HT-29 (cell line): Measurements from ENCODE around the gene HSD3B1. TPM values are rescaled to one million over a fixed set of nuclear protein-coding genes. Genes with fewer than 3 reads are reported as not detected.
A peak's percentile ranks its signal among the peaks of the same experiment; 100 is the strongest.
"Not testable (repeated sequence)": the region's sequence is repeated elsewhere in the genome, so short reads cannot be mapped to it uniquely, and the experiment has no call there.

ENCODE experiments used
- DNase-seq: peaks from one replicate; pipeline ENCODE4 v3.0.0-alpha.2; 2015; ENCODE audit warnings: low spot score
- total RNA-seq: library from RNA; depleted of rRNA; stranded (reverse); fragments of >200 nt; shearing (Covaris generic); gene quantifications from 2 replicates; pipeline ENCODE4 v1.2.3, GENCODE V29; 2014

Gene HSD3B1
- total RNA-seq, 1 experiment from 2014 or later, result not detected

DNA sequence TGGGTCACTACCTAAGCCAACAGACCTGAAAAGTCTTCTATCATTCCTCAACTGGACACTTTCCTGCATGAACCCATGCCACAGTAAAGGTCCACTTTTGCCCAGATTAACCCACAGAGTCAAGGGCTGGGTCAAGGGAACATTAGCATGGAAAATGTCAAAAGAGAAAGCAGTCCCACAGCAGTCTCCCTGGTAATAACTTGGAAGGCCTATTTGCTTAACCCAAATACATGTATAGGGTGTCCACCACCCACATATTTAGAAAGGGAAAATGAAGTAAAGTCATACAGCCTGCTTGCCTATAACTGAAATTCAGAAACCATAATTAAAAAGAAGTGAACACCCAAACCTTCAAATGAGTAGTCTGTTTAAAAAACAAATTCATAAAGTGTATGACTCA, 16.1 kb upstream of the HSD3B1 start:
- no peak for DNase-seq

DNA sequence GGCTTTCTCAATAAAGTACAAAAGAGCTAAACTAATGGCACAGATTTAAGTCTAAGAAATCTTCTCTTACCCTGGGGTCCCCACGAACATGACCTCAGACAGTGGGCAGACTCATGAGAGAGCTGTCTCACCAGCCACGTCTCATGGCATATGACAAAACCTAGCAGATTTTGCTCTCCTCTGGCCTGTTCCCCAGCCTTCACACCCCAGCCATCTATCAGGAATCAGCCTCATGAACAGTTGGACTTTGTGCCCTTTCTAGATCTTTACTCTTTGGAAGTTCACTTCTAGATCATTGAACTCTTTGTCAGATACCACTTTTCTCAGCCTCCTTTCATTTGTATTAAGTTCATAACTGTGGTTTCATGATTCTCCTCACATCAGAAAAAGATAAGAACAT, 14.2 kb upstream of the HSD3B1 start:
- DNase-seq, result no peak

DNA sequence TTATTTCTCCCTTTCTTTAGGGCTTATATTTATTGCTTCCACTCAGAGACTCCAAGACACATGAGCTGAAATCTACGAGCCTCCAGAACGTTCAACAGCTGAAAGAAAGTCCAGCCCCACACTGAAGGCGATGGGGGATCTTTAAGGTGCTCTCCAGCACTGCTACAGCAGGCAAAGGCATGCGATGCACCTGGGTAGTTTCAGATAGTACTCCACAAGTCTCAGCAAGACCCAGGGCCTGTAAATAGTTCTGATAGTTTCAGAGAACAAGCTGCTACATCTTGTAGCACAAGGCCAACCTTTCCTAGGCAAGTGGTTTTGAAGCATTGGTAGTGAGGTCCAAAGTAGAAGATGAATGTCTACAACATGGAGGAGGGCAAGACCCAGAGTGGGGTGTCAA, 2.2 kb upstream of the HSD3B1 start:
- DNase-seq, result no peak

GRCh38 chr1:119510046-119510445, 3.0 kb downstream of the HSD3B1 start:
- DNase-seq, result no peak

- DNase-seq, result no peak
Measured at GRCh38 chr1:119515221-119515620, 8.2 kb downstream of the HSD3B1 start.

DNA sequence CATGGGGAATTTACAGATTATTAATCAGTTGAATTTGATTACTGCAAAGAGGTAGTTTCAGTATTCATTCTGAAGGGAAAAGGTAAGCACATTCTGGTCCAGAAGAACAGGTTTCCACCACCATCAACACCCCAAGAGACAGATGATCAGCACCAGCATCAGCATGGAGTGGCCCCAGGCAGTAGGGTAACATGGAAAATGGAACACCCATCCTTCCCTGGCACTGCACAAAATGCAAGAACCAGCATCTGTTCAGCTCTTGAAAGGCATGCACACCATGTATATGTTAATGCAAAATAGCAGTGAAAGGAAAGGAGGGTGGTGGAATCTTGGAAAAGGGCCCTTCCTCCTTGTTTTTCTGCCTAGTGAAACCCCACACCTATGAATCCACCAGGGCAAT, 9.2 kb downstream of the HSD3B1 start:
- DNase-seq, result no peak

DNA sequence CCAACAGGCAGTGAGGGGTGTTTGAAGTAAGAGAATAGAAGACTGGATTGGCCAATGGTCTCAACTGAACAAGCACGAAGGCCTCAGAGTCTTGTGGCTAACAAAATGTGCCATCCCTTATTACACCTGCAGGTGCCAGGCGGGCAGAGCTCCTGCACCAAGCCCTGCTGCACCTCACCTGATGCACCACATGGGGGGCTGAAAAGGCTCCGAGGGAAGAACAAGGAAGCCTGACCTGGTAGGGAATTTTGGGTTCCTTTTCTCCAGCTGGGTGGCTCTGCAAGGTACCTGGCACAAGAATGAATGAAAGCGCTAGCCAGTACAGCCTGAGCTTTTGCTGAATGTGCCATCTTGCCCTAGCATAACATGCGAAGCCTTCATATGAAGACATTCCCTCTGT, 9.7 kb downstream of the HSD3B1 start:
- peak; percentile 30 for DNase-seq

DNA sequence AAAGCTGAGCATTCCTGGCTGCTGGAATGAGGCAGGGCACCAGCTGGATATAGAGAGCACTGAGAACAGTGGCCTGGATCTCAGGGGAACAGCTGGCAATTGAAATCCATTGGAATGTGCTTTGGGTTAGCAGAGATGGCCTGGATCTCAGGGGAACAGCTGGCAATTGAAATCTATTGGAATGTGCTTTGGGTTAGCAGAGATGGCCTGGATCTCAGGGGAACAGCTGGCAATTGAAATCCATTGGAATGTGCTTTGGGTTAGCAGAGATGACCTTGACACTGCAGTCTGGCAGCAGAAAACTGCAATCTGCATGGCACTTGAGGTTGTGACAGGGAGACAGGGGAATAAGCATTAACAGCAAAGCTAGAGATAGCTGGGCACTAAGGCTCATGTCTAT, 10.7 kb downstream of the HSD3B1 start:
- not testable (repeated sequence) for DNase-seq

DNA sequence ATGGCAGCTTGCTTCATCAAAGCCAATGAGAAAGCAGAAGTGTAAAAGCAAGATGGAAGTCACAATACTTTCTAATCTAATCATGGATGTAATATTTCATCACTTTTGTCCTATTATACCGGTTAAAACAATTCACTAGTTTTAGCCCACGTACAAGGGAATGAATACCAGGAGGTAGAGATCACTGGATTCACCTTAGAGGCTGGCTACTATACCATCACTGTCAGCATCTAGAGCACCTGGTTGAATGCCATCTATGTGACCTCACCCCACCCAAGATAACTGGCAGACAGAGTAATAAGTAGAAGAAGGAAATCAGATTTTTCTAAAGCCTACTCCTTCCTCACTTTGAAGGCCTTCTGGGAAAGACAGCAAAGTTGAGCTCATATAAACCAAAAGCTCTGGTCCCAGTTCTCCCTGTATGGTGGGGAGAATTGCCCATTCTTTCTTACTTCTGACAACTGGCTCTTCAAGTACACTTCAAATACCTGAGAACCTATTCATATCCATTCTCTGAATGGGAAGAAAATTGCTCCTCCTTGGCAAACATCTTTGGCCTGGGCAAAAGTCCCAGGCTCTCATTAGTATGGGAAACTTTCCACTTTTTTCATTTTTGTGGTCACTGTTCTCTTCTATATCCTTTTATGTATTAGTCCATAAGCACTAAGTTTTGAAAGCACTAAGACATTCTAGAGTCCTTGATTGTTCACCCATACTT, 24.8 kb downstream of the HSD3B1 start:
- no peak for DNase-seq

GRCh38 chr1:119532324-119532910, 25.4 kb downstream of the HSD3B1 start:
- no peak for DNase-seq

- DNase-seq, result no peak
Measured at GRCh38 chr1:119535381-119535780, 28.4 kb downstream of the HSD3B1 start.

DNA sequence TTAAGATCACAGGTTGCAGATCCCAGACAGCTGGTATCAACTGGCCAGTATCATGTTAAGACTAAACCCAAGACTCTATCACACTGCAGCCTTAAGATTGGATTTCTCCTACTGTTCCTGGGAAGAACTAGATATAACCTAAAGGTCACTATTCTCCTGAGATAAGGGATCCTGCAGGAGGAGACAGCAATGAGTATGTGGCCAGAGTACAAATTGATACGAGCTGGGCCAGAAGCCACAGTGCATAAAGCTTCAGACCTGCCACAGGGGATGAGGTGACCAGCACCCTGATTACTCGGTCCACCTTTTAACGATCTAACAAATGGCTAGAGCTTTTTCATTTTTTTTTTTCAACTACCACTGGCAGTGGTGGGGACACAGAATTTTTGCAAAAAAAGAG, 31.0 kb downstream of the HSD3B1 start:
- DNase-seq, result no peak

GRCh38 chr1:119539636-119540035, 32.6 kb downstream of the HSD3B1 start:
- no peak for DNase-seq

DNA sequence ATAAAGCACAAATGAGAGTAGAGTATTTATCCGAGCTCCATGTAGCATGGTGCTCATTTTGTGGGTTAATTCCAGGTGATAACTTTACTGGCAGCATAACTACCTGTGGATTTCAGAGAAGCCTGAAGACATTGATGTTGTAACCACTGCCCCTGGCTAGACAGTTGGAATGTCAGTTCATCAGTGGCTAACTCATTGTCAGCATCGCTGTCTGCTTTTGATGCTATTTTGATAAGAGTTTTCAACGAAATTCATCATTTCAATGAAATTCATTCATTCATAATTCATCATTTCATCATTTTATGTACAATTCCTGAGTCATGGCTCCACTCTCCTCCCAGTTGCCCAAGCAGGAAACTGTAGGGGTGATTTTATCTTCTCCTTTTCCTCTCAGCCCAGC, 34.4 kb downstream of the HSD3B1 start:
- DNase-seq, result no peak

DNA sequence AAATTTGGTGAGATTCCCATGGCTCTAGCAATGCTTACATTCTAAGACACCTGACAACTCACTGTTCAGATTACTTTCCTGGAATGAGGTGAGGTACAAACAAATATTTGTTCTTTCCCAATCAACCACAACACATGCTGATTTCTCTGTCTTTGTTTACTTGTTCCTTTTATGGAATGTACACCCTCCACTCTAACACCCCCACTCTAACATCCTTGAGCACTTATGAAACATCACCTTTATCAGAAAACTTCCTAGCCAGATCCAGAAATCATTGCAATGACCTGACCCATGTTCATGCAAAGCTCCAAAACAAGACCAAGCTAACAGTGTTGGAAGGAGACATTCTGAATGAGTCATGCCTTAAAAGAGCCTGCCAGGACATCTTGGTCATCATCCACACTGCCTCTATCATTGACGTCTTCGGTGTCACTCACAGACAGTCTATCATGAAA, 35.5 kb downstream of the HSD3B1 start:
- DNase-seq, result no peak

- DNase-seq, result peak; percentile 47
Measured at GRCh38 chr1:119544165-119544762, 37.3 kb downstream of the HSD3B1 start.

GRCh38 chr1:119546641-119547040, 39.6 kb downstream of the HSD3B1 start:
- DNase-seq, result no peak

DNA sequence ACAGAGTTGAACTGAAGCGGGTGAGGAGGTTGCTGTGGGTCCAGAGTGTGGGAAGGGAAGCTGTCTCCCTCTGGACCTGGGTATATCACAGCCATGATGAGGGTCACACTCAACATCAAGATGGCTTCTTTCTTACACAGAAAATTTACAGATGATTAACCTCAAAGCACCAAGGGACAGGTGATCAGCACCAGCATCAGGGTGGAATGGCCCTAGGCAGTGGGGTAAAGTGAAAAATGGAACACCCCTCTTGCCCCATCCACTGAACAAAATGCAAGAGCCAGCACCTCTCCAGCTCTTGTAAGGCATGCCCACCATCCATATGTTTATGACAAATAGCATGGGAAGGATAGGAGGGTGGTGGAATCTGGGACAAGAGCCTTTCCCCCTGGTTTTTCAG, 40.3 kb downstream of the HSD3B1 start:
- DNase-seq, result no peak

DNA sequence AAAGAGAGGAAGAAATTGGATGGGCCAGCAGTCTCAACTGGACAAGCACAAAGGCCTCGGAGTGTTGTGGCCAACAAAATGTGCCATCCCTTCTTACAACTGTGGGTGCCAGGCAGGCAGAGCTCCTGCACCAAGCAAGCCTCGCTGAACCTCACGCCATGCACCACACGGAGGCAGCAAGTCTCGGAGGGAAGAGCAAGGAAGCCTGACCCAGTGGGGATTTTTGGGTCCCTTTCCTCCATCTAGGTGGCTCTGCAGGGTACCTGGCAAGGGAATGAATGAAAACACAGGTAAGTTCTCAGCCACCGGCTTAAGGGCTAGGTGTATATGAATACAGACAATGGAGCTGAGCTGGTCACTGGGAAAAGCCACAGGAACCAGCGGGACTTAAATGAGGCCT, 40.8 kb downstream of the HSD3B1 start:
- DNase-seq, result no peak

DNA sequence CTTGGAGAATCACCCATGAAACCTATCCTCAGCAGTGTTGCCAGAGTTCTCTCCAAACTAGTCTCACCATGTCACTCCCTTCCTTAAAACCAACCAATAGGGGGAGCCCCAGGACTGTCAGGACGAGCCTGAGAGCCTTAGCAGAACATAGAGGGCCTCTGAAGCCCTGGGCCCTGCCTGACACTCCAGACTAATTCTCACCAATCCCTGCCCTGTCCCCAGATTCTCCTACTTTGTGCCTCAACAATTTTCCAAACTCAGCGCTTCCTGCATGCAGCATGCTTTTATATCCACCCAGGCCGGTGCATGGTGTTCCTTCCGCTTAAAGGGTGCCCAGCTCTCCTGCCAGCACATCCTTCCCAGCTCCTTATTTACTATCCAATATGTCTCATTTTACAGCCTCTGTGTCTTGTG, 42.7 kb downstream of the HSD3B1 start:
- peak; percentile 79 for DNase-seq

GRCh38 chr1:119550381-119550780, 43.4 kb downstream of the HSD3B1 start:
- DNase-seq, result no peak

- DNase-seq, result no peak
Measured at GRCh38 chr1:119551218-119551617, 44.2 kb downstream of the HSD3B1 start.

GRCh38 chr1:119552656-119553055, 45.6 kb downstream of the HSD3B1 start:
- DNase-seq, result not testable (repeated sequence)
